HK-2 (cell line): ENCODE data around the gene MAPK4.

Experiments used
- DNase-seq: peaks from one replicate; pipeline ENCODE4 v3.0.0-alpha.2; 2018; ENCODE audit not compliant: unreplicated experiment

Gene MAPK4

DNA sequence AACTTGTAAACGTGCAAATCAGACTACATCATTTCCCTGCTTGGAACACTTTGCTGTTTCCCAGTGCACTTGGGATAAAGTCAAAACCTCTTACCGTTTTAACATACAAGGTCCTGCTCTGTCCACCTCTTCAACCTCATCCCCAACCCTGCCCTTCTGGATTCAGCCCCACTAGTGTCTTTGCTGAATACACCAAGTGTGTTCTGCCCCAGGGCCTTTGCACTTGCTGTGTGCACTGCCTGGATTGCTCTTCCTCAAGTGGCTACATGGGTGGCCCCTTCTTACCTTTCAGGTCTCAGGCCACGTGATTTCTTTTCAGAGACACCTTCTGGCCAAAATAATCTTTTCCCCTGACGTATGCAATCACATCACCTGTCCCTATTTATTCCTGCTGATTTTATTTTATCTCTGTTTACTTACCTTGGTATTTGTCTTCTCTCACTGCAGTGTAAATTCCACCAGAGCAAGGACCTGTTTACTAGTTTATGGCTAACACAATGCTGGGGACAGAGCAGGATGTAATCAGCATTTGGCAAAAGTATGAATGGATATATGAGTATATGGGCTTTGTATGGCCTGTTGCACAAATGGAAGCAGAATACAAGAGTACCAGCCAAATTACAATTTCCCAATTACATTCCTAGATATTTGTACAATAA is 63.9 kb downstream of the MAPK4 start:
- DNase-seq: no peak

- no peak for DNase-seq
These were observed 65.1 kb downstream of the MAPK4 start for GRCh38 chr18:50624981-50625380.

- DNase-seq: no peak
These were observed 66.4 kb downstream of the MAPK4 start for GRCh38 chr18:50626317-50626716.

GRCh38 chr18:50627594-50628532 is 68.0 kb downstream of the MAPK4 start:
- no peak for DNase-seq

GRCh38 chr18:50628533-50628905 is 68.6 kb downstream of the MAPK4 start:
- no peak for DNase-seq

DNA sequence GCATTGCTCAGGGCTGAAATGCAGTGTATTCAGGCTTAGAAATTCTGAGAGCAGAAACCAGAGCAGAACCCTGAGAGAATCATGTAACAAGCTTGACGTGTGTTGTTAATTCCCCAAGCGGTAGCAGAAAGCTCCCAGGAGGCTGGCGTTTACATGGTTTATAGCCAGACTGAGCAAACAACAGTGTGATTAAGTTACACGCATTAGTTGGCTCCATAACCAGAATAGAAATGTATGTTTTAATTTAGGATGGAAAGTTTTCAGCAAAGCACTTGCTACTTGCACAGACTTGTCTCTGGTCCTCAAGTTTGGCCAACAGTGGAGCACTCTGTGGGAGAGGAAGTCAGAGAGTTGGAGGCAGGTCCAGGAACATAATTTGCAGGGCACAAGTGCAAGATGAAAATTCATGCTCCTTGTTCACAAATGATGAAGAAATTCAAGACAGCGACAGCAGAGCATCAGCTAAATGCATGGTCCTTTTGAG is 69.3 kb downstream of the MAPK4 start:
- DNase-seq: no peak

- DNase-seq: no peak
These were observed 71.0 kb downstream of the MAPK4 start for GRCh38 chr18:50630895-50631294.

DNA sequence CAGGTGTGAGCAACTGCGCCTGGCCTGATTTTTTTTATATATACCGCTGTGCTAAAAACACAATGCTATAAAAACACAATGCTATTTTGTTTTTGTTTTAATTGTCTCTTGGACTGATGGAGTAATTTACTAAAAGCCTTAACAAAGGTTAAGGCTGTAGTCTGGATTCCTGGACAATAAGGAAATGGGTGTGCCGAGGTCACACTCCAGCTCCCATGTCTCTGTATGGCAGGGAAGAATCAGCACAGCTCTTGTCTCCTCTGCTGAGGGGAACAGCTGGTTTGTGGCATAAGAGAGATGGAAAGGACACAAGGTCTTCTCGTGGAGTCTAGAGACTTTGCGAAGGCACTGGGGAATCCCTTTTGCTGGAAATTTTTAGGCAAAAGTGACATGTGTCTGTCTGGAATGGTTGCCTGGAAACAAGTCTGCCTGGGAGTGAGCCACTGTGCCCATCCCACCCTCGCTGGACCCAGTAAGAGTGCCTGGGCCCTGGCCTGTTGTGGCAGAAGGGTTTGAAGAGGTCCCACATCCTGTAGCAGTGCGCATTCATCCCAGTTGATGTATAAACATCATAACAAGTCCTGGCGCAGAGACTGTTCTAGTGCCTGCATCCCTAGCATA is 73.1 kb downstream of the MAPK4 start:
- no peak for DNase-seq

- DNase-seq: no peak
These were observed 74.1 kb downstream of the MAPK4 start for GRCh38 chr18:50633992-50634391.

DNA sequence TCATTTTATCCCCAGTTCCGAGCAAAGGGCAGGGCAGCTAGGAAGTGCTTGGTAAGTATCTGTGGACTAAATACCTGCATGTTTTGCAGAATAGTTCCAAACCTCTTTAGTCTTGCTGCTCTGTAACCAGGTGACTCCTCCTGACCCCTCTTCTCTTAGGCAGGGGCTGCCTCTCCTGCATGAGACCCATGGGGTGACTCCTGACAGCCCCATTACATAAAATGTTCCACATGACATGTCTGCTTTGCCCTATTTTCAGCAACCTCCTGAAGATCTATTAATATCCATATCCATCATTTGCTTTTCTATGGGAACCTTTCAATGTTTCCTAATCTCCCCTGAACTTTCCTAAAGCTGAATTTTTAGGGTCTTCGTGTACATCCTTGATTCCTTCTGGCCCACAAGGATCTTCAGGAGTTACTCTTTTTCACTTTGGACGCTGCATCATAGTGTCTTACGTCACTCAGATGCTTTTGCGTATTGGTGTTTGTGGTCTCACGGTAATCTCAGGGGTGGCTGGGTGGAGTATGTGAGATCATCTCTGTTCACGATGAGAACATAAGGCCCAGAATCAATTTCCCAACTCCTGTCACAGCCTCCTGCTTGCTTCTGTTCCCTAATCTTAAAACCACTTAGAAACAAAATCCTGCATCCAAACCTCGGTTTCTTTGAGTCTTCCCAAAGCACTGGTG is 76.6 kb downstream of the MAPK4 start:
- no peak for DNase-seq

DNA sequence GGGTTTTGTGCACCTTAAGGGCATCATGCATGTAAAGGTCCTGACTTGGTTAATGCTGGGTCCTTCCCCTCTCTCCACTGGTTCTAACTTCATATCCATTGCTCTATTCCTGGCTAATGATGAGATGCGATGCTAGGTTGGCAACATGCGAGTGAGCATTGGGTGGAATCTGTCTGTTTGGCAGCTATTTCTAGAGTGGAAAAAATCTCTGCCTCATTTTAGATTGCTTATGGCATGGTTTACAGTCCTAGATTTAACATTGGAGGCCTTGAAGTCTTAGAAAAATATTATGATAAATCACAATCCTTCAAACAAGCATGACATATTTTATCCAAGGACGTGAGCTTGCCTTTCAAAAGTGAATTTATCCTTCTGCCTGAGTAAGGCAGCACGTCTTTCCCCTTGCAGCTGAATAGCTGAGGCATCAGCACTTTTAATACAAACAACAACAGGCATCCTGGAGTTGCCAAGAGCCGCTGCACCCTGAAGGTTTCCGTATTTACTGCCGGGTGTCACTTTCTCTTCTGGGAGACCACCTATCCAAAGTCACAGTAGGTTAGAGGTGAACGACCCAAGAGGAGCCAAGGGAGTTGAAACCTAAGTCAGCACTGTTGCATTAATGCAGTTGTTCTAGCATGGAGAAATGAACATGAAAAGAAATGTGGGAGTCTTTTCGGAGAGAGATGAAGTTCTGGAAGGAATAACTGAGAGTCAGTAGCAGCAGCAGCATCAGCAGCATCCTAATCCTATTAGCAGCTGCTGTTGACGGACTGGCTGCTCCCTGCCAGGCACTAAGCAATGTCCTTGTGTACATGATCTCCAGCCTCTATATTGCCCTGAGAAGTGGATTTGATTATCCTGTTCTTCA is 78.4 kb downstream of the MAPK4 start:
- DNase-seq: no peak

DNA sequence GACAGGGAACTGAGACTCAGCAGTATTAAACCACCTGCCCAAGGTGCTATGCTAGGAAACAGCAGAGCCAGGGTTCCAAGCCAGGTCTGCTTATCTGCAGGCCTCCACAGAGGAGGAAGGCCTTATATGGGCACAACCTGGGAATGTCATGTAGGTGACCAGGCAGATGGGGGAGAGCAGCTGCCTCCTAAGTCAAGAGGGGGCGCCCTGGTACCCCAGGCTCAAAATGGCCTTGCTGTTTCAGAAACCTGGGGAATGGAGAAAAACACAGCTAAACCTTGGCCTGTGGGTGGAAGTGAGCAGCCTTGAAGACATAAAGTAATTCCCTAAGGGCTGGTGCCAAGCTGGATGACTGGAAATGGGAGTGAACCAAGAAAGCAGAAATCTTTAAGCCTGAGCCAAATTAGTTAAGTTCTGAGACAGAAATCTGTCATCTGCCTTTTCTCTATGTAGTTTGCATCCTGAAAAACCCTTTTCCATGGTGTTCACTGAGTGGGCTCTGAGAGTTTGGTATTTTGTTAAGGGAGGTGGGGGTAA is 79.1 kb downstream of the MAPK4 start:
- no peak for DNase-seq

DNA sequence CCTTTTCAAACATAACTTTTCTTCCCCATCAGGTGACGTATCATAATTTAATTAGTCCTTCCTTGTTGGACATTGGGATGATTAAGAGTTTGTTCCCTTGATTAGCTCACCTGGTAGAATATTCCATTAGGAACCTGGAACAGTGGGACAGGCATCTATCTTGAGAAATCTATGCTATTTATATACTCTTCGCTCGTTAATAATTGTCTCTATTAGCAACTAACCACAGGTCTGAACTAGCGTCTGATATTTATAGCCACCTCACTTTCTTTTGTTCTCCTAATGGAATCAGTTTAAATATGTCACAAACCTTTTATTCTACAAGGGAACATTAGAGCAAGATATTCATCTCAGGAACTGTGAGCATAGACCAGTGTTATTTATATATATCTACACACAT is 79.8 kb downstream of the MAPK4 start:
- DNase-seq: no peak

- DNase-seq: no peak
These were observed 82.6 kb downstream of the MAPK4 start for GRCh38 chr18:50642439-50642838.

GRCh38 chr18:50644146-50644545 is 84.3 kb downstream of the MAPK4 start:
- DNase-seq: no peak

DNA sequence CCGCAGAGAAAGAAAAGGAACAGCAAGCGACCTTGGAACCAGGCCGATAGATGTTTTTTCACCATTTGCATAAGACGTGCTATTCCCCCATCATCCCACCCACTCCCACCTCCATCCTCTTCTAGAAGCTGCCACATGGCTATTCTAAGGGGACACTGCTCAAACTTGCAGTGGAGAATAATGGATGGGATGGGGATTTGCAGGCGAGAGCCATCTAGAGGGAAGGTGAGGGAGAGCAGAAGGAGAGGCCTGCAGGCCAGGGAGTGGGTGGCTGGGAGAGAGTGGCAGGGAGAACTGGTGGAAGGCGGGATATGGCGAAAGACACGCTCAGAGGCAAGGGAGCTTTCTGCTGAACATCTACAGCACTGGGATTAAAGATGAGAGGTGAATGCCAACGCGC is 84.9 kb downstream of the MAPK4 start:
- no peak for DNase-seq

GRCh38 chr18:50647237-50647636 is 87.3 kb downstream of the MAPK4 start:
- DNase-seq: no peak

- DNase-seq: no peak
These were observed 87.9 kb downstream of the MAPK4 start for GRCh38 chr18:50647792-50648191.

GRCh38 chr18:50649821-50650220 is 89.9 kb downstream of the MAPK4 start:
- DNase-seq: no peak

DNA sequence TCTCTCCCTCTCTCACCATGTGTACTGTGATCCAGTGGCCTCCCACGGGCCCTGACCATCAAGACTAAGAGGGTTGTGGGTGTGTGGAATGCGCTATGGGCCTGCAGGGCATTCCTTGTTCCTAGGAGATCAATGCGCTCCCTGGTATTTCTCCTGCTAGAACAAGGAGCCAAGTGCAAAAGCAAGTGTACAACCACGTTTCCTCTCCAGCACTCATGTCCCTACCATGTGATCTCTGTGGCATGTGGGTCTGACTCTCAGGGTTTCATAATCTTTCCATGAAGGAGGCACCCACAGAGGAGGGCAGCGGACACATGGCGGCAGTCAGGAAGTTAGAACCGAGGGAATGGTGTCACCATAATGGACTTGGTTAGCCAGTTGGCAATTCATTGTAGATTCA is 91.4 kb downstream of the MAPK4 start:
- no peak for DNase-seq
